IPS-15b (cell line): ENCODE results near the gene SCG3.

Experiments
- H3K27me3 ChIP-seq: one replicate; pipeline ENCODE4 v1.6.1; 2013; ENCODE audit warnings: low read length; ENCODE audit not compliant: control insufficient read depth, insufficient read depth
- H3K36me3 ChIP-seq: one replicate; pipeline ENCODE4 v1.6.1; 2013; ENCODE audit warnings: low read length; ENCODE audit not compliant: control insufficient read depth, insufficient read depth
- H3K4me1 ChIP-seq: one replicate; pipeline ENCODE4 v1.6.1; 2013; ENCODE audit warnings: mild to moderate bottlenecking, low read length; ENCODE audit not compliant: control insufficient read depth, insufficient read depth
- H3K4me3 ChIP-seq: one replicate; pipeline ENCODE4 v1.5.1; 2013; ENCODE audit warnings: low read depth, low read length
- H3K9ac ChIP-seq: one replicate; pipeline ENCODE4 v1.6.1; 2013; ENCODE audit warnings: low read depth, mild to moderate bottlenecking, low read length
- H3K9me3 ChIP-seq: one replicate; pipeline ENCODE4 v1.6.1; 2013; ENCODE audit warnings: mild to moderate bottlenecking, low read length; ENCODE audit not compliant: control insufficient read depth, insufficient read depth

The SCG3 gene

GRCh38 chr15:51688863-51689262, 7.6 kb downstream of the SCG3 start:
- Histone ChIP-seq H3K9me3 (no peaks in the 10 kb centered on the region), H3K27me3 (no peaks in the 10 kb centered on the region), H3K36me3 (no peaks in the 10 kb centered on the region), H3K4me1 (no peaks in the 10 kb centered on the region), H3K9ac (no peak overlapping the region), H3K4me3 (no peak overlapping the region)

DNA sequence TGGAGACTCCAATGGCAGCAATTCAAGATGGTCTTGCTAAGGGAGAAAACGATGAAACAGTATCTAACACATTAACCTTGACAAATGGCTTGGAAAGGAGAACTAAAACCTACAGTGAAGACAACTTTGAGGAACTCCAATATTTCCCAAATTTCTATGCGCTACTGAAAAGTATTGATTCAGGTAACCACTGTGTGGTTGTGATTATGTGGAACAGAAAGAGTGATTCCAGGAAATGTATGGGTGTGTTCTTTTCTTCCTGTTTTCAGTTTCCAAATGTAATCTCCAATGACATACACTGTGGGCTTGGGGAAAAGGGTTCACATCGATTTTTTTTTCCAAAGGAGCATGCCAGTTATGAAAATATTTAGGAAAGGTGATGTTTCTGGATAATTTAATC, 10.9 kb downstream of the SCG3 start:
- no peak overlapping the region for H3K9ac ChIP-seq
- H3K9me3 ChIP-seq = no peaks in the 10 kb centered on the region
- no peaks in the 10 kb centered on the region for H3K36me3 ChIP-seq
- no peaks in the 10 kb centered on the region for H3K4me1 ChIP-seq
- no peak overlapping the region for H3K4me3 ChIP-seq
- no peaks in the 10 kb centered on the region for H3K27me3 ChIP-seq

DNA sequence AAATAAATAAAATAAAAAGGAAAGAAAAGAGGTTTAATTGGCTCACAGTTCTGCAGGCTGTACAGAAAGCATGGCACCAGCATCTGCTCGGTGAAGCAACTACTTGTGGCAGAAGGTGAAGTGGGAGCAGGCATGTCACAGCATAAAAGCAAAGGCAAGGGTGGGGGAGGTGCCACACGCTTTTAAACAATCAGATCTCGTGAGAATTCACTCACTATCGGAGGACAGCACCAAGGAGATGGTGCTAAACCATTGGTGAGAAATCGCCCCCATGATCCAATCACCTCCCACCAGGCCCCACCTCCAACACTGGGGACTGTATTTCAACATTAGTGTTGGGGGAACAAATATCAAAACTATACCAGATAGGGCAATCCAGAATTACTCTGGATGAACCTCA, 15.3 kb downstream of the SCG3 start:
- H3K4me1 ChIP-seq = no peaks in the 10 kb centered on the region
- H3K36me3 ChIP-seq = peaks cover 8% of the 10 kb centered on the region
- no peaks in the 10 kb centered on the region for H3K9me3 ChIP-seq
- H3K9ac ChIP-seq = no peak overlapping the region
- no peaks in the 10 kb centered on the region for H3K27me3 ChIP-seq
- no peak overlapping the region for H3K4me3 ChIP-seq

- Histone ChIP-seq H3K9me3 (no peaks in the 10 kb centered on the region), H3K9ac (no peak overlapping the region), H3K27me3 (no peaks in the 10 kb centered on the region), H3K4me1 (no peaks in the 10 kb centered on the region), H3K4me3 (no peak overlapping the region), H3K36me3 (peaks cover 8% of the 10 kb centered on the region)
Observed at GRCh38 chr15:51697163-51697562, 15.9 kb downstream of the SCG3 start.

GRCh38 chr15:51699373-51699772, 18.1 kb downstream of the SCG3 start:
- H3K9me3 ChIP-seq = no peaks in the 10 kb centered on the region
- no peak overlapping the region for H3K9ac ChIP-seq
- H3K27me3 ChIP-seq = no peaks in the 10 kb centered on the region
- no peaks in the 10 kb centered on the region for H3K4me1 ChIP-seq
- peaks cover 8% of the 10 kb centered on the region for H3K36me3 ChIP-seq
- H3K4me3 ChIP-seq = no peak overlapping the region

DNA sequence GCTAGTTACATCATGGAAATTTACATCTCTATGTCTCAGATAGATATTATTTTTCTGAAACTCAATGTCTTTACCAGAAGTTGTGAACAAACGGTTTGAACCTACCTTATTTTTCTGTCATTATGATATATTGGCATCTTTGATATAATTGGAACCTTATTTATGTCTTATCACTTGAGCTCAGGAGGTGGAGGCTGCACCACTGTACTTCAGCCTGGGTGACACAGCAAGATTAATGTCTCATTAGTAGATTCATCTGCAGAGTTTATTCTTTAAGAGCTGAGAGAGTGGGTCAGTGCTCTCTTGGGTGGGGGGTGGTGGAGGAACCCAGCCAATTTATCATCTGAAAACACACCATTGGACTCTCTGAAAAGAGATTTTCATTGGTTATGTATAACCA, 21.4 kb downstream of the SCG3 start:
- Histone ChIP-seq H3K9ac (no peak overlapping the region), H3K27me3 (no peaks in the 10 kb centered on the region), H3K4me1 (no peaks in the 10 kb centered on the region), H3K4me3 (no peak overlapping the region), H3K36me3 (peaks cover 8% of the 10 kb centered on the region), H3K9me3 (no peaks in the 10 kb centered on the region)

- Histone ChIP-seq H3K9ac (no peak overlapping the region), H3K4me3 (no peak overlapping the region)
Observed at GRCh38 chr15:51706291-51706690, 25.0 kb downstream of the SCG3 start.

GRCh38 chr15:51706926-51707608, 25.8 kb downstream of the SCG3 start:
- no peak overlapping the region for H3K4me3 ChIP-seq

More at GRCh38 chr15:51706291-51706690, 25.0 kb downstream of the SCG3 start:
- no peaks in the 10 kb centered on the region for H3K36me3 ChIP-seq
- no peaks in the 10 kb centered on the region for H3K27me3 ChIP-seq
- H3K4me1 ChIP-seq = no peaks in the 10 kb centered on the region
- H3K9me3 ChIP-seq = no peaks in the 10 kb centered on the region

DNA sequence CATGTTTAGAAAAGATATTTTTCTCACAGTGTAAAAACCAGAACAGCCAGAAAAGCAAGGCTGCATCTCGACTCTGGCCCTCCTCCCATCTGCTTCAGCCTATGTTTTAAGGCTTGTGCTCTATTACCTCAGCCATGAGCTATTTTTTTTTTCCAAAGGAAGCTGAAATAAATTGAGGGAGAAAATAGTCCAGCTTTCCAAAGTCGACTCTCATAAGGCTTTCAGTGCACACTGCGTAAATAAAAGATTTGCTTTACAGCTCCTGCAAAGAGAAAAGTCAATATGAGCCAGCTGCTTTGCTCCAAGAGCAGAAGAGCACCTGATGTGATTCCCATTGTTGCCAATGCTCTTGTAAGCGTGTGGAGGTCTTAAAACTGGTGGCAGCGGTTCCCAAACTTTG, 26.7 kb downstream of the SCG3 start:
- no peaks in the 10 kb centered on the region for H3K4me1 ChIP-seq
- H3K9me3 ChIP-seq = no peaks in the 10 kb centered on the region
- H3K36me3 ChIP-seq = no peaks in the 10 kb centered on the region
- no peak overlapping the region for H3K4me3 ChIP-seq
- H3K27me3 ChIP-seq = no peaks in the 10 kb centered on the region
- no peak overlapping the region for H3K9ac ChIP-seq

More at GRCh38 chr15:51706926-51707608, 25.8 kb downstream of the SCG3 start:
- Histone ChIP-seq H3K4me1 (no peaks in the 10 kb centered on the region), H3K9ac (no peak overlapping the region), H3K9me3 (no peaks in the 10 kb centered on the region), H3K36me3 (no peaks in the 10 kb centered on the region), H3K27me3 (no peaks in the 10 kb centered on the region)

- Histone ChIP-seq H3K9me3 (no peaks in the 10 kb centered on the region), H3K4me3 (no peak overlapping the region), H3K4me1 (no peaks in the 10 kb centered on the region), H3K9ac (no peak overlapping the region), H3K27me3 (no peaks in the 10 kb centered on the region), H3K36me3 (no peaks in the 10 kb centered on the region)
Observed at GRCh38 chr15:51709031-51709430, 27.7 kb downstream of the SCG3 start.

DNA sequence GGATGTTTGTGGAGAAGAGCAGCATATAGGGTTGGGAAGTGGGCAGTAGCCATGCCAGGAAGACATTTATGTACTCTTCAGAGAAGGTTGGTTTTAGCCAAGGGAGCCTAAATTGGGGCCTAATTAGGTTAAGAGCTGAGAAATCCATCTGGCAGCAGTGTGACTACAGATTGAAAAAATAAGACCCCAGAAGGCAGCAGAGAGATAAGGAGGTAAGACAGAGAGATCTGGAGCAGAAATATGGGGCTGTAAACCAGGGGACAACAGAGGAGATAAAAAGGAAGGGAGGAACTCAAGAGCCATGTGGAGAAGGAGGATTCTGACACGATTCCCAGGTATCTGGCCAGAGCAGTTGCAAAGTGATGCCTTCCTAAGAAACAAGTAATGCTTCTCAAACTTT, 32.9 kb downstream of the SCG3 start:
- Histone ChIP-seq H3K4me1 (no peaks in the 10 kb centered on the region), H3K9me3 (no peaks in the 10 kb centered on the region), H3K36me3 (no peaks in the 10 kb centered on the region), H3K9ac (no peak overlapping the region), H3K27me3 (no peaks in the 10 kb centered on the region), H3K4me3 (no peak overlapping the region)

DNA sequence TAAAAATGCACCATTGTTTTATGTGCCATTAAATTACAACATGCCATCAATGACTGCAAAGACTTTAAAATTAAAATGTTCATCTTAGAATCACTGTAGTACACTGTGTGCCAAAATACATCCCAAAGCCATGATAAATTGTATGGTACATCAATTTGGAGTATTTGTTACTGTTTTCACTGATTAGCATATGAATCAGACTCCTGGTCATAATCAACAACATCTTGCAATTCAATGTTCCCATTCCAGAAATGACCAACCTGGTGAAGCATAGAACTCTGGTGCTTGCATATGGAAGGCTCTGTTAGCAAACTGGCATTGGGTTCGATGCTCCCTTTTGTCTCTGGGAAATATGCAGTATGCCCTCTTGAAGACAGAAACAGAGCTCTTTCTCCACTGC, 33.6 kb downstream of the SCG3 start:
- no peak overlapping the region for H3K9ac ChIP-seq
- H3K27me3 ChIP-seq = no peaks in the 10 kb centered on the region
- no peak overlapping the region for H3K4me3 ChIP-seq
- no peaks in the 10 kb centered on the region for H3K9me3 ChIP-seq
- H3K4me1 ChIP-seq = no peaks in the 10 kb centered on the region
- H3K36me3 ChIP-seq = no peaks in the 10 kb centered on the region
